Measurements from ENCODE around the gene NFIB. TPM values are rescaled to one million over a fixed set of nuclear protein-coding genes. Genes with fewer than 3 reads are reported as not detected.

Gene NFIB
- total RNA-seq, 1 donor from 2014 or later = not detected

GRCh38 chr9:14232111-14232510 is 81.8 kb downstream of the NFIB start:
- no peak overlapping the region for H3K27ac Mint-ChIP-seq
- no peaks in the 10 kb centered on the region for H3K4me1 Mint-ChIP-seq (ENCODE audit: low read depth)
- DNase-seq (ENCODE audit: low spot score) = no peak
- no peaks in the 10 kb centered on the region for H3K9me3 Mint-ChIP-seq
- intact Hi-C loops (cut with micrococcal nuclease) = no loop called here
- H3K27me3 Mint-ChIP-seq (ENCODE audit: low read depth) = no peaks in the 10 kb centered on the region
- no peak overlapping the region for H3K4me3 Mint-ChIP-seq (ENCODE audit: low read depth)
- H3K36me3 Mint-ChIP-seq (ENCODE audit: low read depth) = no peaks in the 10 kb centered on the region

DNA sequence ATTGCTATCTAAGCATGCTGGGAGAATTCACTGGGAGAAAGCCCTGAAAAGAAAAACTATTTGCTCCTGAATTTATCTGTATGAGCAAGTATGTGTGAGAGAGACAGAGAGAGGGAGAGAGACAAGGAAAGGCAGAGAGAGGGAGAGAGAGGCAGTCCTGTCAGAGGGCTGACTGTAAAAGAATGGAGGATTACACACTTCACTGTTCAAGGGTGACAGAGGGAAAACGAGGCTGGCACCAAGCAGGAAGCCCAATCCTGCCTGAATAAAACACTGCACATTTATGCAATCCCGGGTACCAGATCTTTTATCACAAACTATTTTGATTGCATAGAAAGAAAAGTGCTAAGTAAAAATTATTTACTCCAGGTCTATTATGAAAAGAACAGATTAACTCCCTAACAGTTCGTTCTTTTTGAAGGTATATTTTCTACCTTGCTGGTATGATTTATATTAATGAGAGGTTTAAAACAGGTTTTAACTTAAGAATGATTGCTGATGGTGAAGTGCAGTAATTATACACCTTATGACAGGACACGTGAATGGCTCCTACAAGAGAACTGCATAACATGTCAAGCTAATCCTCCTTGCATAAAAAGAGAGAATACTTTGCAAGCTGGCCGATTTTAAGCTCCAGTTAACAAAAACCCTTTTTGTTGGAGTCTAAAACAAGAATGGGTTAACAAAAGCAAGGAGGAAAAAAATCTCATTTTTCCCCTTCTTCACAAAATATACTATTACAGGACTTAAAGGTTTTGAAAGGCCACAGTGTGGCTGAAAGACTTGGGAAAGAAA is 82.5 kb downstream of the NFIB start:
- Mint-ChIP-seq H3K9me3 (no peaks in the 10 kb centered on the region), H3K27ac (no peak overlapping the region), H3K27me3 (ENCODE audit: low read depth) (no peaks in the 10 kb centered on the region), H3K36me3 (ENCODE audit: low read depth) (no peaks in the 10 kb centered on the region), H3K4me3 (ENCODE audit: low read depth) (no peak overlapping the region), H3K4me1 (ENCODE audit: low read depth) (no peaks in the 10 kb centered on the region)
- intact Hi-C loops (cut with micrococcal nuclease) = no loop called here
- DNase-seq (ENCODE audit: low spot score) = no peak

GRCh38 chr9:14228602-14229001 is 85.3 kb downstream of the NFIB start:
- no peak for DNase-seq (ENCODE audit: low spot score)
- Mint-ChIP-seq H3K27ac (no peak overlapping the region), H3K36me3 (ENCODE audit: low read depth) (no peaks in the 10 kb centered on the region), H3K4me1 (ENCODE audit: low read depth) (no peaks in the 10 kb centered on the region), H3K4me3 (ENCODE audit: low read depth) (no peak overlapping the region), H3K27me3 (ENCODE audit: low read depth) (no peaks in the 10 kb centered on the region), H3K9me3 (no peaks in the 10 kb centered on the region)
- intact Hi-C loops (cut with micrococcal nuclease) = no loop called here

DNA sequence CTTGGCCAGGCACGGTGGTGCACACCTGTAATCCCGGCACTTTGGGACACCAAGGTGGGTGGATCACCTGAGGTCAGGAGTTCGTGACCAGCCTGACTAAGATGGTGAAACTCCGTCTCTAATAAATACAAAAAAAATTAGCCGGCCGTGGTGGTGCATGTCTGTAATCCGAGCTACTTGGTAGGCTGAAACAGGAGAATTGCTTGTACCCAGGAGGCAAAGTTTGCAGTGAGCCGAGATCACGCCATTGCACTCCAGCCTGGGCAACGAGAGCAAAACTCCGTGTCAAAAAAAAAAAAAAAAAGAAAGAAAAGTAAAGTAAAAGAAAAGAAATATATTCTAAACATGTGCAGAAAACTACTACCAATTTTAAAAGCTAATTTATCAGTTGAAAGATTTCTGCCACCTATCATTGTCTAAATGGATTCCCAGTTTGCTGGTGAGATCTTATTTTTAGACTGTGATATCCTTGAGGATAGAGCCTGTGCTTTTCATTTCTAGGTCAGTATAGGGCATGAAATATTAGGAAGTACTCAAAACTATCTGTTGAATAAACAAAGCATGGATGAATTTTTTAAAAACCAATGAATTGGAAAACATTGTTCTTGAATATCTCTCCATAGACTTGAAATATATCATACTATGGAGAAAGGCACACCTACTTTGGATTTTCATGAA is 86.9 kb downstream of the NFIB start:
- DNase-seq (ENCODE audit: low spot score) = no peak
- Mint-ChIP-seq H3K27me3 (ENCODE audit: low read depth) (no peaks in the 10 kb centered on the region), H3K36me3 (ENCODE audit: low read depth) (no peaks in the 10 kb centered on the region), H3K4me1 (ENCODE audit: low read depth) (no peaks in the 10 kb centered on the region), H3K9me3 (no peaks in the 10 kb centered on the region), H3K4me3 (ENCODE audit: low read depth) (no peak overlapping the region), H3K27ac (no peak overlapping the region)
- intact Hi-C loops (cut with micrococcal nuclease) = no loop called here

DNA sequence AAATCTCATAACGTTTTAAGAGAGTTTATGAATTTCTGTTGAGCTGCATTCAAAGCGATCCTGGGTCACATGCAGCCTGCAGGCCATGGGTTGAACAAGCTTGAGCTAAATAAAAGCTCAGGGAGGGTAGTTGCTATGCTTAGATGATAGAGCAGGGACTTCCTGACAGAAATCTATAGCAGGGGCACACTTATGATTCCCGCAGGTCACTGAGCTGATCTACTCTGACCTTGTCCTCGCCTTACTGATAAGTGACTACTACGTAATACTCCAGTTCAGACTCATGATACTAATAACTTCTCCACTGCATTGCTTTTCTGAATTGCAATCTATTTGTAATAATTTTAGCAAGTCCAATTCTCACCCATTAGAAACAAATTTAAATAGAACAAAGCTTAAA is 90.9 kb downstream of the NFIB start:
- Mint-ChIP-seq H3K27me3 (ENCODE audit: low read depth) (no peaks in the 10 kb centered on the region), H3K9me3 (no peaks in the 10 kb centered on the region), H3K4me3 (ENCODE audit: low read depth) (no peak overlapping the region), H3K27ac (no peak overlapping the region), H3K36me3 (ENCODE audit: low read depth) (no peaks in the 10 kb centered on the region), H3K4me1 (ENCODE audit: low read depth) (no peaks in the 10 kb centered on the region)
- intact Hi-C loops (cut with micrococcal nuclease) = no loop called here
- no peak for DNase-seq (ENCODE audit: low spot score)

GRCh38 chr9:14222149-14222835 is 91.6 kb downstream of the NFIB start:
- intact Hi-C loops (cut with micrococcal nuclease) = no loop called here
- H3K4me3 Mint-ChIP-seq (ENCODE audit: low read depth) = no peak overlapping the region
- H3K36me3 Mint-ChIP-seq (ENCODE audit: low read depth) = no peaks in the 10 kb centered on the region
- H3K9me3 Mint-ChIP-seq = no peaks in the 10 kb centered on the region
- H3K4me1 Mint-ChIP-seq (ENCODE audit: low read depth) = no peaks in the 10 kb centered on the region
- no peaks in the 10 kb centered on the region for H3K27me3 Mint-ChIP-seq (ENCODE audit: low read depth)
- no peak for DNase-seq (ENCODE audit: low spot score)
- H3K27ac Mint-ChIP-seq = no peak overlapping the region

DNA sequence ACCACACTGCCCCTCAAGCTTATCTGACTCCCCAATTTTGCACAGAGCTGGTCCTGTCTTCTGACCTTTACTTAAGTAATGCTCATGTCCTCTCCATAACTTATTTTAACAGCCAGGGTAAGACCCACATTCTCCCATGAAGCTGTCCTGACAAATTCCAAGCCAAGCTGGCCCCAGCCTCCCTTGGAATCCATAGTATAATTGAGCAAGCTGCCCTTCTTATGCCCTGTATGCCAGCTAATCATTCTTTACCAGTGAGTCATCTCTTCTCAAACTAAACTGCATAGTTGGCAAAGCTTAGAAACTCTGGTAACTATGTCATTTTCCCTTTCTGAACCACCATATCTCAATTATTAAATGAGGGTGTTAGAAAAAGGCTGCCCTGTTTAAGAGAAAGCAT is 92.4 kb downstream of the NFIB start:
- Mint-ChIP-seq H3K36me3 (ENCODE audit: low read depth) (no peaks in the 10 kb centered on the region), H3K4me1 (ENCODE audit: low read depth) (no peaks in the 10 kb centered on the region), H3K9me3 (no peaks in the 10 kb centered on the region), H3K27ac (no peak overlapping the region), H3K4me3 (ENCODE audit: low read depth) (no peak overlapping the region), H3K27me3 (ENCODE audit: low read depth) (no peaks in the 10 kb centered on the region)
- DNase-seq (ENCODE audit: low spot score) = no peak
- intact Hi-C loops (cut with micrococcal nuclease) = no loop called here

GRCh38 chr9:14221119-14221518 is 92.8 kb downstream of the NFIB start:
- no peaks in the 10 kb centered on the region for H3K9me3 Mint-ChIP-seq
- H3K36me3 Mint-ChIP-seq (ENCODE audit: low read depth) = no peaks in the 10 kb centered on the region
- intact Hi-C loops (cut with micrococcal nuclease) = no loop called here
- H3K4me1 Mint-ChIP-seq (ENCODE audit: low read depth) = no peaks in the 10 kb centered on the region
- H3K27me3 Mint-ChIP-seq (ENCODE audit: low read depth) = no peaks in the 10 kb centered on the region
- no peak for DNase-seq (ENCODE audit: low spot score)
- no peak overlapping the region for H3K27ac Mint-ChIP-seq
- no peak overlapping the region for H3K4me3 Mint-ChIP-seq (ENCODE audit: low read depth)

DNA sequence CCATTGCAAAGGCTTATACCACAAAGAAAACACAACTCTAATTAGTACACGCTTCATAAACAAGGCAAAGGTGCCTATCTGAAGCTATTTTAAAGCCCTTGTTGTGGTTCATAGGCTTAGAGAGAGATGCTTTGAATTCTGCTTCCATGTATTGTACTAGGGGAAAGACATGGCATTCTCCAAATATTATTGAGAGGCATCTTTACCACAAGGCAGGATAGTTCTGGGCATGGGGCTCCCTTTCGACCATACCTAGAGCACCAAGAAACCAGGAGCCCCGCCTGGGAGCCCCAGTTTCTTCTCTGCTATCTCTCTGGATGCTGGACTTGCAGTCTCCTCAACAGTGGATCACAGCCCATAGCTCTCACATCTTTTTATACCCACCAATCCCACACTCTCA is 93.7 kb downstream of the NFIB start:
- intact Hi-C loops (cut with micrococcal nuclease) = no loop called here

GRCh38 chr9:14219850-14220249 is 94.1 kb downstream of the NFIB start:
- H3K27me3 Mint-ChIP-seq (ENCODE audit: low read depth) = no peaks in the 10 kb centered on the region

More for the DNA sequence above, 93.7 kb downstream of the NFIB start:
- Mint-ChIP-seq H3K4me1 (ENCODE audit: low read depth) (no peaks in the 10 kb centered on the region), H3K36me3 (ENCODE audit: low read depth) (no peaks in the 10 kb centered on the region), H3K9me3 (no peaks in the 10 kb centered on the region), H3K27ac (no peak overlapping the region), H3K27me3 (ENCODE audit: low read depth) (no peaks in the 10 kb centered on the region), H3K4me3 (ENCODE audit: low read depth) (no peak overlapping the region)
- no peak for DNase-seq (ENCODE audit: low spot score)

DNA sequence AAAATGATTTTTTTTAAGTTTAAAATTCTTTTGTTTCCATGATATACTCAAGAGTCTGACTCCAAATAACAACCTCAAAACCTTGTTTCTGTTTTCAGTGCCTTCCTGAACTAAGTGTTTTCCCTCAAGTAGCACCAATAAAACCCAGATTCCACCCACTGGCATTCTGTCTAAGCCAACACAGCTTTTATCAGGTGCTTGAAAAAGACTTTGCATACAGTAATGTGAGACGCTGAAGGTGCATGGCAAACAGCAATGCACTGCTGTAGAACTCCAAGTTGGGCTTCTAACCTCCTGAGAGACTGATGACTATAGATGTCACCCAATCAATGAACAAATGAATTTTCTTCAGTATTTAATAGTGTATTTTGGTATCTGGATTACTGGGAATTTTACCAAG is 95.7 kb downstream of the NFIB start:
- no peak overlapping the region for H3K4me3 Mint-ChIP-seq (ENCODE audit: low read depth)
- H3K9me3 Mint-ChIP-seq = no peaks in the 10 kb centered on the region
- H3K36me3 Mint-ChIP-seq (ENCODE audit: low read depth) = no peaks in the 10 kb centered on the region
- no peaks in the 10 kb centered on the region for H3K4me1 Mint-ChIP-seq (ENCODE audit: low read depth)
- no peaks in the 10 kb centered on the region for H3K27me3 Mint-ChIP-seq (ENCODE audit: low read depth)
- intact Hi-C loops (cut with micrococcal nuclease) = no loop called here
- no peak for DNase-seq (ENCODE audit: low spot score)
- H3K27ac Mint-ChIP-seq = no peak overlapping the region

More at GRCh38 chr9:14219850-14220249, 94.1 kb downstream of the NFIB start:
- no peaks in the 10 kb centered on the region for H3K4me1 Mint-ChIP-seq (ENCODE audit: low read depth)
- no peak overlapping the region for H3K27ac Mint-ChIP-seq
- intact Hi-C loops (cut with micrococcal nuclease) = no loop called here
- no peak for DNase-seq (ENCODE audit: low spot score)
- H3K36me3 Mint-ChIP-seq (ENCODE audit: low read depth) = no peaks in the 10 kb centered on the region
- no peaks in the 10 kb centered on the region for H3K9me3 Mint-ChIP-seq
- no peak overlapping the region for H3K4me3 Mint-ChIP-seq (ENCODE audit: low read depth)

DNA sequence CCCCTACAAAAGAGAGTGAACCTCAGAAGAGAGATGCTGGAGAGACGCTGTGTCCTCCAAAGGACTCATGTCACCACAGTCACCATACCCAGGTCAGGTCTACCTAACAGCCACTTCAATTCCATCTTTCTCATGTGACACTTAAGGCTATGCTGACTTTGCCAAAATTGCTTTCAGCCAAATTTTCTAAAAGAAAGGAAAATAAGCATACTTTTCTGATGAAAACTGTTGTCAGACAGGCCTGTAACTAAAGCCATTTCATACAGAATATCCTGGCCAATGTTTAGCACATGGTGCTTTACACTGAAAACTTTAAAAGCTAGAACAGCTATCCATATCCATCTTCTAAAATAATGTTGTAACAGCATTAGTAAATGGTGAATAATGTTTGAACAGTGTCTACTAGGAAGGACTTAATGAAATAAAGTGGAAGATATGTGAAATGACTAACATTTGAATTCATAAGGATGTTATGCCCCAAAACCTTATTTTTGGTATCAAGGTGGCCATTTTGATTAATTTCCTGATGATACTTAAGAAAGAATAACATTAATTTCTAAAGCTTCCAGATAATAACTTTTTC is 97.2 kb downstream of the NFIB start:
- H3K27me3 Mint-ChIP-seq (ENCODE audit: low read depth) = peaks cover 2% of the 10 kb centered on the region
- no peak overlapping the region for H3K27ac Mint-ChIP-seq
- H3K9me3 Mint-ChIP-seq = no peaks in the 10 kb centered on the region
- DNase-seq (ENCODE audit: low spot score) = no peak
- no peak overlapping the region for H3K4me3 Mint-ChIP-seq (ENCODE audit: low read depth)
- intact Hi-C loops (cut with micrococcal nuclease) = no loop called here
- no peaks in the 10 kb centered on the region for H3K36me3 Mint-ChIP-seq (ENCODE audit: low read depth)
- H3K4me1 Mint-ChIP-seq (ENCODE audit: low read depth) = peaks cover 1% of the 10 kb centered on the region

DNA sequence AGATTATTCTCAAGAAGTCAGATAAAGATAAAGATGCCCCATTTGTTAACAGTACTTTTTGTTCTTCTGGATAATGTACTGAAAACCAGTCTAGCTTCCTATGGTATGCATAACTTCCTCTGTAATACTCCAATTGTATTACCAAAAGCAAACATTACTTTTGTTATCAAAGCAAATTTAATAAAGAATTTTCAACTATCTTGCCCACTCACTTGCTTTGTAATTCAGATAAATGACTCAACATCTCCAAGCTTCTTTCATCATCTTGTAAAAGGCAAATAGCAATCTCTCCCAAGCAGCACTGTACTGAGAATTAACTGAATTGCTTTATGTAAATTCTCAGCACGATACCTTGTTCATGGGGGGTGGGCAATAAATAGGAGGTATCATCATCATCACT is 98.3 kb downstream of the NFIB start:
- Mint-ChIP-seq H3K36me3 (ENCODE audit: low read depth) (no peaks in the 10 kb centered on the region), H3K4me1 (ENCODE audit: low read depth) (peaks cover 1% of the 10 kb centered on the region), H3K27me3 (ENCODE audit: low read depth) (peaks cover 2% of the 10 kb centered on the region), H3K4me3 (ENCODE audit: low read depth) (no peak overlapping the region), H3K27ac (no peak overlapping the region), H3K9me3 (no peaks in the 10 kb centered on the region)
- intact Hi-C loops (cut with micrococcal nuclease) = no loop called here
- no peak for DNase-seq (ENCODE audit: low spot score)
